C4-2B (cell line): ENCODE data around the gene TEDC2.
A peak's percentile ranks its signal among the peaks of the same experiment; 100 is the strongest.

ENCODE experiments used
- ZFX ChIP-seq: fragments of 450-650 bp; IDR thresholded peaks from 2 replicates; pipeline ENCODE4 v1.6.1; 2017
- TF ChIP-seq, protein P1 (sequence below): fragments of 450-650 bp; conservative IDR thresholded peaks from 2 replicates; pipeline ENCODE4 v1.5.1; 2017; ENCODE audit warnings: mild to moderate bottlenecking

- TF ChIP-seq, protein P1, sequence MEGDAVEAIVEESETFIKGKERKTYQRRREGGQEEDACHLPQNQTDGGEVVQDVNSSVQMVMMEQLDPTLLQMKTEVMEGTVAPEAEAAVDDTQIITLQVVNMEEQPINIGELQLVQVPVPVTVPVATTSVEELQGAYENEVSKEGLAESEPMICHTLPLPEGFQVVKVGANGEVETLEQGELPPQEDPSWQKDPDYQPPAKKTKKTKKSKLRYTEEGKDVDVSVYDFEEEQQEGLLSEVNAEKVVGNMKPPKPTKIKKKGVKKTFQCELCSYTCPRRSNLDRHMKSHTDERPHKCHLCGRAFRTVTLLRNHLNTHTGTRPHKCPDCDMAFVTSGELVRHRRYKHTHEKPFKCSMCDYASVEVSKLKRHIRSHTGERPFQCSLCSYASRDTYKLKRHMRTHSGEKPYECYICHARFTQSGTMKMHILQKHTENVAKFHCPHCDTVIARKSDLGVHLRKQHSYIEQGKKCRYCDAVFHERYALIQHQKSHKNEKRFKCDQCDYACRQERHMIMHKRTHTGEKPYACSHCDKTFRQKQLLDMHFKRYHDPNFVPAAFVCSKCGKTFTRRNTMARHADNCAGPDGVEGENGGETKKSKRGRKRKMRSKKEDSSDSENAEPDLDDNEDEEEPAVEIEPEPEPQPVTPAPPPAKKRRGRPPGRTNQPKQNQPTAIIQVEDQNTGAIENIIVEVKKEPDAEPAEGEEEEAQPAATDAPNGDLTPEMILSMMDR = no peak
- 0 out of 2 replicates have a peak, but pooled peaks have one; percentile 14 for TF ChIP-seq ZFX
These were observed 11.2 kb downstream of the TEDC2 start, which contains the start of gene NTN3 for GRCh38 chr16:2471016-2471652.
